PC-3 (cell line): Measurements from ENCODE around the gene EMP2. TPM values are rescaled to one million over a fixed set of nuclear protein-coding genes. Genes with fewer than 3 reads are reported as not detected.

Experiments used
- ATAC-seq: fragments of 200-7000 bp; cut with Tn5 transposase; 2 replicates; pipeline ENCODE4 v1.9.1; 2020; ENCODE audit warnings: mild to moderate bottlenecking, moderate library complexity
- BruUV-seq: library from RNA; stranded (reverse); fragments of 400-500 nt; replicated peaks from 2 replicates; lab custom pipeline; 2021; lab: Mats Ljungman, UMichigan
- CTCF ChIA-PET: fragments of 300-600 bp; sonication (Branson Sonifier 250); formaldehyde crosslinking; loops from one replicate; lab custom pipeline; 2022; ENCODE audit warnings: antibody characterized with exemption; lab: Charles Lee
- POLR2A ChIA-PET: fragments of 300-600 bp; sonication (Branson Sonifier 250); formaldehyde crosslinking; loops from one replicate; lab custom pipeline; 2022; ENCODE audit warnings: antibody characterized with exemption; ENCODE audit not compliant: unreplicated experiment; lab: Charles Lee
- DNase-seq: peaks from one replicate; pipeline ENCODE4 v3.0.0-alpha.2; 2015
- H2AFZ ChIP-seq: fragments of 300-600 bp; sonication (generic); 2 replicates; pipeline ENCODE4 v1.6.0; 2016; ENCODE audit warnings: antibody characterized with exemption, low read length
- H3F3A ChIP-seq: fragments of 300-600 bp; sonication (generic); one replicate; pipeline ENCODE4 v1.6.0; 2017; ENCODE audit warnings: antibody characterized with exemption, low read length, control low read depth, mild to moderate bottlenecking; ENCODE audit not compliant: unreplicated experiment
- H3K27ac ChIP-seq: fragments of 300-600 bp; sonication (generic); 2 replicates; pipeline ENCODE4 v1.5.1; 2016; ENCODE audit warnings: mild to moderate bottlenecking, low read length
- H3K27me3 ChIP-seq: fragments of 300-600 bp; sonication (generic); 2 replicates; pipeline ENCODE4 v1.6.1; 2016; ENCODE audit warnings: low read length, mixed read lengths
- H3K36me3 ChIP-seq: fragments of 300-600 bp; sonication (generic); 2 replicates; pipeline ENCODE4 v1.6.1; 2016; ENCODE audit warnings: low read depth, mixed run types, low read length, mixed read lengths
- H3K4me1 ChIP-seq: fragments of 300-600 bp; sonication (generic); 2 replicates; pipeline ENCODE4 v1.5.1; 2016; ENCODE audit warnings: low read length; ENCODE audit not compliant: insufficient read depth
- H3K4me2 ChIP-seq: fragments of 300-600 bp; sonication (generic); 2 replicates; pipeline ENCODE4 v1.6.0; 2016; ENCODE audit warnings: low read length
- H3K4me3 ChIP-seq: fragments of 300-600 bp; sonication (generic); 2 replicates; pipeline ENCODE4 v1.5.1; 2016; ENCODE audit warnings: mild to moderate bottlenecking, low read length, mixed read lengths
- H3K79me2 ChIP-seq: fragments of 300-600 bp; sonication (generic); 2 replicates; pipeline ENCODE4 v1.6.1; 2017; ENCODE audit warnings: low read length, mixed read lengths
- H3K9ac ChIP-seq: fragments of 300-600 bp; sonication (generic); 2 replicates; pipeline ENCODE4 v1.6.0; 2016; ENCODE audit warnings: mild to moderate bottlenecking, low read length
- H3K9me2 ChIP-seq: fragments of 300-600 bp; sonication (generic); replicated peaks from 2 replicates; pipeline ENCODE4 v1.6.1; 2016; ENCODE audit warnings: mixed run types, low read length, mixed read lengths
- H3K9me3 ChIP-seq: fragments of 300-600 bp; sonication (generic); 2 replicates; pipeline ENCODE4 v1.6.1; 2016; ENCODE audit warnings: low read length, mixed read lengths
- H4K20me1 ChIP-seq: fragments of 300-600 bp; sonication (generic); 2 replicates; pipeline ENCODE4 v1.6.1; 2016; ENCODE audit warnings: low read length, mixed read lengths
- EZH2 ChIP-seq: fragments of 300-600 bp; sonication (generic); IDR thresholded peaks from one replicate; pipeline ENCODE4 v1.6.1; 2017; ENCODE audit warnings: antibody characterized with exemption, mild to moderate bottlenecking, low read length; ENCODE audit not compliant: unreplicated experiment
- EZH2phosphoT487 ChIP-seq: fragments of 300-600 bp; sonication (generic); IDR thresholded peaks from 2 replicates; pipeline ENCODE4 v1.6.1; 2018; ENCODE audit warnings: mild to moderate bottlenecking, antibody characterized with exemption, low read length, borderline replicate concordance
- intact Hi-C: fragments of 100-400 bp; cut with micrococcal nuclease; formaldehyde crosslinking; loops from 2 replicates; pipeline ENCODE4 v1.9.0; 2023
- total RNA-seq: library from RNA; depleted of rRNA; stranded (reverse); fragments of >200 nt; gene quantifications from 2 replicates; pipeline ENCODE4 v1.2.3, GENCODE V29; 2014
- TF ChIP-seq, protein P1 (sequence below): fragments of 300-600 bp; sonication (generic); conservative IDR thresholded peaks from 2 replicates; pipeline ENCODE4 v1.5.1; 2017; ENCODE audit warnings: antibody characterized with exemption, low read depth, mild to moderate bottlenecking, low read length

Gene EMP2
- total RNA-seq, 1 experiment from 2014 or later = 38.7 TPM

DNA sequence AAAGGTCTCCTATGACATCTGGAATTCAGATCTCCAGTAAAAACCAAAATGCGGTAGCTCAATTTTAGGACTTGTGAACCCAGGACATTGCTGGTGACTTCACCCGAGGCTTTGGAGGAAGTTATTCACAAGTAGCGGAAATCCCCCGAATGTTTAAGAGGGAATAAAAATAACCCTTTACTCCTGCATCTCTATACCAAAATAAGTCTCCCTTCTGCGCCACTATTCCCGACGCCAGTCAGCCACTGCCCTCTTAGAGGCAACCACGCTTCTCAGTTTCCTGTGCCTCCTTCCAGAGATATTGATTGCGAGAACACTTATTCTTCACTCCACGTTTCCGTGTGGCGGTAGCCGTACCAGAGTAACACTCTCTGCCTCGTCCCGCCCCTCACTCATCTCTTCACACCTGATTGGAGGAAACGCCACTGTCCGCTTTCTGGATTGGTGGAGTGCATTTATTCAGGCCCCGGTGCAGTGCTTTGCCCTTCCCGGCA, 27.4 kb downstream of the EMP2 start:
- TF ChIP-seq, protein P1, sequence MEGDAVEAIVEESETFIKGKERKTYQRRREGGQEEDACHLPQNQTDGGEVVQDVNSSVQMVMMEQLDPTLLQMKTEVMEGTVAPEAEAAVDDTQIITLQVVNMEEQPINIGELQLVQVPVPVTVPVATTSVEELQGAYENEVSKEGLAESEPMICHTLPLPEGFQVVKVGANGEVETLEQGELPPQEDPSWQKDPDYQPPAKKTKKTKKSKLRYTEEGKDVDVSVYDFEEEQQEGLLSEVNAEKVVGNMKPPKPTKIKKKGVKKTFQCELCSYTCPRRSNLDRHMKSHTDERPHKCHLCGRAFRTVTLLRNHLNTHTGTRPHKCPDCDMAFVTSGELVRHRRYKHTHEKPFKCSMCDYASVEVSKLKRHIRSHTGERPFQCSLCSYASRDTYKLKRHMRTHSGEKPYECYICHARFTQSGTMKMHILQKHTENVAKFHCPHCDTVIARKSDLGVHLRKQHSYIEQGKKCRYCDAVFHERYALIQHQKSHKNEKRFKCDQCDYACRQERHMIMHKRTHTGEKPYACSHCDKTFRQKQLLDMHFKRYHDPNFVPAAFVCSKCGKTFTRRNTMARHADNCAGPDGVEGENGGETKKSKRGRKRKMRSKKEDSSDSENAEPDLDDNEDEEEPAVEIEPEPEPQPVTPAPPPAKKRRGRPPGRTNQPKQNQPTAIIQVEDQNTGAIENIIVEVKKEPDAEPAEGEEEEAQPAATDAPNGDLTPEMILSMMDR = no peak
- no peak for TF ChIP-seq EZH2phosphoT487
- no peak for TF ChIP-seq EZH2
- Histone ChIP-seq H3F3A (no peaks in the 10 kb centered on the region), H3K27ac (no peak overlapping the region), H3K4me2 (no peak overlapping the region), H3K4me1 (no peaks in the 10 kb centered on the region), H3K4me3 (no peak overlapping the region), H4K20me1 (0 out of 2 replicates have a peak, but pooled peaks cover 3% of the 10 kb centered on the region), H3K27me3 (no peaks in the 10 kb centered on the region), H3K36me3 (peaks cover 15% of the 10 kb centered on the region; the same call in 1 of the 2 replicates), H3K79me2 (peaks cover 31% of the 10 kb centered on the region), H3K9ac (no peak overlapping the region), H3K9me2 (no peaks in the 10 kb centered on the region), H2AFZ (no peak overlapping the region), H3K9me3 (no peaks in the 10 kb centered on the region)
- CTCF ChIA-PET = no interaction called here
- no TSS peak for BruUV-seq
- intact Hi-C loops = no loop called here
- no peak for DNase-seq
- ATAC-seq = no peak
- POLR2A ChIA-PET = no interaction called here

DNA sequence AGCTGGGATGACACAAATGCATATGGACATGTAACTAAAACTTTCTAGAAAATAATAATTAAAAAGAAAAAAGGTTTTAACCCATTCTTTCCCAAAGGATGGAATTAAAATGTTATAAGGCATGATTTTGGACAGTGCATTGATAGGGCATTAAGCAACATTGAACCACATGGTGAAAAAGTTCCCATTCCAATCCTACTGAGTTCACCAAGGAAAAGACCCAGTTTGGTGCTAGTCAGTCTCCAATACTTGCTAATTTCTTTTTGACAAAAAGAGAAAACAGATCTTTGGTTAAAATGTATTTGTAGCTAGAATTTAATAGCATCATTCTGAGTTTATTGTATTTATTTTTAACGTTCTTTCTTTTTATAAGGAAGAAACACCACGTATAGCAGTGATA, 28.1 kb downstream of the EMP2 start:
- Histone ChIP-seq H2AFZ (no peak overlapping the region), H3K4me2 (no peak overlapping the region), H3K36me3 (peaks cover 15% of the 10 kb centered on the region; the same call in 1 of the 2 replicates), H3K79me2 (peaks cover 23% of the 10 kb centered on the region), H3K9me3 (no peaks in the 10 kb centered on the region), H3K27ac (no peak overlapping the region), H4K20me1 (0 out of 2 replicates have a peak, but pooled peaks cover 3% of the 10 kb centered on the region), H3F3A (no peaks in the 10 kb centered on the region), H3K9me2 (no peaks in the 10 kb centered on the region), H3K9ac (no peak overlapping the region), H3K4me3 (no peak overlapping the region), H3K4me1 (no peaks in the 10 kb centered on the region), H3K27me3 (no peaks in the 10 kb centered on the region)
- BruUV-seq = no TSS peak
- intact Hi-C loops = no loop called here
- TF ChIP-seq, protein P1 = no peak
- TF ChIP-seq EZH2 = no peak
- TF ChIP-seq EZH2phosphoT487 = no peak
- POLR2A ChIA-PET = no interaction called here
- DNase-seq (no peak), ATAC-seq (no peak)
- CTCF ChIA-PET = no interaction called here

DNA sequence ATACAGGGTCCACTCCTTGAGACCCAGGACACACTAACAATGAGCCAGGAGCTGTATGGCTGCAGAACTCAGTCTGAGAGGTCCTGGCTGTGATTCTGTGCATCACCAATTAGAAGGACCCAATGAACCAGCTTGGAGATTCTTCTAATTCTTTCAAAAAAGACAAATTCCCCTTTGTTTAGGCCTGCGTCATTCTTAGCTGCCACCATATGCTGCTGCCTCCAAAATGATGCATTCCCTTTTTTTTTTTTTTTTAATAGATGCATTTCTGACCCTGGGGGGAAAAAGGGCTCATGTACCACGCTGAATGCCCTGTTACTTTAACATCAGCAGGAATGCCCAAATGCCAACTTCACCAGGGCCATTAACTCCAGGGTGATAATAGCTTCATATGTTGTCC, 28.5 kb downstream of the EMP2 start:
- TF ChIP-seq EZH2phosphoT487 (no peak), EZH2 (no peak)
- TF ChIP-seq, protein P1 = no peak
- POLR2A ChIA-PET = no interaction called here
- no peaks in the 10 kb centered on the region for H3F3A ChIP-seq
- H3K36me3 ChIP-seq = peaks cover 15% of the 10 kb centered on the region; the same call in 1 of the 2 replicates
- 0 out of 2 replicates have a peak, but pooled peaks cover 3% of the 10 kb centered on the region for H4K20me1 ChIP-seq
- H3K9me3 ChIP-seq = no peaks in the 10 kb centered on the region
- no peak for ATAC-seq
- CTCF ChIA-PET = no interaction called here
- H3K27ac ChIP-seq = no peak overlapping the region
- no peaks in the 10 kb centered on the region for H3K4me1 ChIP-seq
- no peak overlapping the region for H3K4me3 ChIP-seq
- BruUV-seq = no TSS peak
- no peak for DNase-seq
- no peak overlapping the region for H3K4me2 ChIP-seq
- H3K27me3 ChIP-seq = no peaks in the 10 kb centered on the region
- intact Hi-C loops = no loop called here
- no peaks in the 10 kb centered on the region for H3K9me2 ChIP-seq
- peaks cover 22% of the 10 kb centered on the region; the same call in 1 of the 2 replicates for H3K79me2 ChIP-seq
- no peak overlapping the region for H2AFZ ChIP-seq
- no peak overlapping the region for H3K9ac ChIP-seq
